ENCODE results near the gene GPR161.

- TF ChIP-seq EP300 (IDR thresholded peaks at IDR 0.05) = no peak
- TF ChIP-seq CTCF (IDR thresholded peaks at IDR 0.05) = no peak
- TF ChIP-seq POLR2A (IDR thresholded peaks at IDR 0.05) = no peak
Observed at GRCh38 chr1:168091720-168092550, 44.8 kb downstream of the GPR161 start.
